Amniotic epithelial cell (primary cell): ENCODE results near the gene ATOX1.

Experiments
- DNase-seq: peaks from one replicate; pipeline ENCODE4 v3.0.0-alpha.2; 2010; ENCODE audit warnings: low read depth

The ATOX1 gene

GRCh38 chr5:151697452-151697851 lies 61.0 kb downstream of the ATOX1 start:
- peak; percentile 12 for DNase-seq

GRCh38 chr5:151696470-151697061 lies 61.9 kb downstream of the ATOX1 start:
- peak; percentile 99 for DNase-seq

GRCh38 chr5:151695464-151695863 lies 63.0 kb downstream of the ATOX1 start:
- DNase-seq = peak; percentile 16

GRCh38 chr5:151694035-151694485 lies 64.4 kb downstream of the ATOX1 start:
- DNase-seq = peak; percentile 45
